Chondrocyte (in vitro differentiated cells): ENCODE results near the gene KCTD2. TPM values are rescaled to one million over a fixed set of nuclear protein-coding genes. Genes with fewer than 3 reads are reported as not detected.

Source experiments
- DNase-seq: peaks from one replicate; pipeline ENCODE4 v3.0.0; 2021; ENCODE audit warnings: mixed read lengths, low spot score
- H3K27ac Mint-ChIP-seq: one replicate; pipeline ENCODE4 v1.8.0; 2021; ENCODE audit warnings: mild to moderate bottlenecking, moderate library complexity, mixed read lengths; ENCODE audit not compliant: unreplicated experiment
- H3K27me3 Mint-ChIP-seq: 2 replicates; pipeline ENCODE4 v1.8.0; 2021; ENCODE audit warnings: low read depth, mixed read lengths
- H3K36me3 Mint-ChIP-seq: 2 replicates; pipeline ENCODE4 v1.8.0; 2021; ENCODE audit warnings: low read depth, mixed read lengths
- H3K4me1 Mint-ChIP-seq: 2 replicates; pipeline ENCODE4 v1.8.0; 2021; ENCODE audit warnings: low read depth, mild to moderate bottlenecking, mixed read lengths
- H3K4me3 Mint-ChIP-seq: one replicate; pipeline ENCODE4 v1.8.0; 2021; ENCODE audit warnings: mild to moderate bottlenecking, moderate library complexity, mixed read lengths; ENCODE audit not compliant: unreplicated experiment
- H3K9me3 Mint-ChIP-seq: 2 replicates; pipeline ENCODE4 v1.8.0; 2021; ENCODE audit warnings: low read depth, mixed read lengths
- total RNA-seq: library from RNA; stranded (reverse); gene quantifications from 3 replicates; pipeline ENCODE4 v1.2.1, GENCODE V29; 2021
- TF ChIP-seq, protein P1 (sequence below): fragments of 200-600 bp; sonication (generic); IDR thresholded peaks from 2 replicates; pipeline ENCODE4 v1.5.0; 2021; ENCODE audit warnings: antibody characterized with exemption, mild to moderate bottlenecking, moderate library complexity

The KCTD2 gene
- total RNA-seq, 1 donor from 2014 or later, result 17.1 TPM

DNA sequence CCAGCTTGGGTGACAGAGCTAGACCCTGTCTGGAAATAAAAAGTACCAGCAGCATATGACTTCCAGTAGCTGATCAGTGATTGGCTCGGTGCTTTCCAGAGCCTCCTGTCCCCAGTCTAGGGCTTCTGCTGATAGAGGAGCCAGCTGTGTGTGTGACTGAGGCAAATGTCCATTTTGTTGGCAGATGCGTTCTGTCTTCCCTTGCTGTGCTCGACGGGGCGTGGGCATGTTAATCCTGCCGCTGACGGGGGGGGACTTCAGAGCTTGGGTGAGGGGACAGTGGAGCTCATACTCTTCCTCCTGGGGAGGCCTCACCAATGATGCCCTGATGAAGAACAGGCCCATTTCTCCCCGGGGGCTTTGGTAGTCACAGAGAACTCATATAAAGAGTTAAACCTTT lies 14.6 kb downstream of the KCTD2 start:
- Mint-ChIP-seq H3K36me3 (peaks cover 19% of the 10 kb centered on the region), H3K4me3 (no peak overlapping the region), H3K9me3 (no peaks in the 10 kb centered on the region), H3K4me1 (peaks cover 11% of the 10 kb centered on the region), H3K27ac (no peak overlapping the region), H3K27me3 (no peaks in the 10 kb centered on the region)
- TF ChIP-seq, protein P1, sequence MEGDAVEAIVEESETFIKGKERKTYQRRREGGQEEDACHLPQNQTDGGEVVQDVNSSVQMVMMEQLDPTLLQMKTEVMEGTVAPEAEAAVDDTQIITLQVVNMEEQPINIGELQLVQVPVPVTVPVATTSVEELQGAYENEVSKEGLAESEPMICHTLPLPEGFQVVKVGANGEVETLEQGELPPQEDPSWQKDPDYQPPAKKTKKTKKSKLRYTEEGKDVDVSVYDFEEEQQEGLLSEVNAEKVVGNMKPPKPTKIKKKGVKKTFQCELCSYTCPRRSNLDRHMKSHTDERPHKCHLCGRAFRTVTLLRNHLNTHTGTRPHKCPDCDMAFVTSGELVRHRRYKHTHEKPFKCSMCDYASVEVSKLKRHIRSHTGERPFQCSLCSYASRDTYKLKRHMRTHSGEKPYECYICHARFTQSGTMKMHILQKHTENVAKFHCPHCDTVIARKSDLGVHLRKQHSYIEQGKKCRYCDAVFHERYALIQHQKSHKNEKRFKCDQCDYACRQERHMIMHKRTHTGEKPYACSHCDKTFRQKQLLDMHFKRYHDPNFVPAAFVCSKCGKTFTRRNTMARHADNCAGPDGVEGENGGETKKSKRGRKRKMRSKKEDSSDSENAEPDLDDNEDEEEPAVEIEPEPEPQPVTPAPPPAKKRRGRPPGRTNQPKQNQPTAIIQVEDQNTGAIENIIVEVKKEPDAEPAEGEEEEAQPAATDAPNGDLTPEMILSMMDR, result no peak
- DNase-seq, result no peak

DNA sequence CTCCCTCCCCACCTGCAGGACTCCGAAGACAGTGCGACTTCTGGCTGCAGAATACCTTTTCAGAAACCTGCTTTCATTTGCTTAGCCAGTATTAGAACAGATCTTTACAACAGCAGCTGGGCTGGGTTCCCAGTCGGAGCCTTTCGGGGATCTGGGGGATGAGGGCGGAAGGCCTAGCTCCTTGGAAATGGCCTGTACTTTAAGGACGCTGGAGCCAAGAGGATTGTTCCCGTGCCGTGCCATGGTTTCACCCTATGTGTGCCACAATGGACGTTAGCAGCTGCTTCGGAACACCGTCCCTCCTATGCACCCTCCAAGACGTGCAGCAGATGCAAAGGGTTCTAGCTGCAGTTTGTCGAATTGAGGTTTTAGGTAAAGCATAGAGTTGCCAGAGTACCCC lies 16.2 kb downstream of the KCTD2 start:
- no peaks in the 10 kb centered on the region for H3K9me3 Mint-ChIP-seq
- H3K36me3 Mint-ChIP-seq, result peaks cover 19% of the 10 kb centered on the region

DNA sequence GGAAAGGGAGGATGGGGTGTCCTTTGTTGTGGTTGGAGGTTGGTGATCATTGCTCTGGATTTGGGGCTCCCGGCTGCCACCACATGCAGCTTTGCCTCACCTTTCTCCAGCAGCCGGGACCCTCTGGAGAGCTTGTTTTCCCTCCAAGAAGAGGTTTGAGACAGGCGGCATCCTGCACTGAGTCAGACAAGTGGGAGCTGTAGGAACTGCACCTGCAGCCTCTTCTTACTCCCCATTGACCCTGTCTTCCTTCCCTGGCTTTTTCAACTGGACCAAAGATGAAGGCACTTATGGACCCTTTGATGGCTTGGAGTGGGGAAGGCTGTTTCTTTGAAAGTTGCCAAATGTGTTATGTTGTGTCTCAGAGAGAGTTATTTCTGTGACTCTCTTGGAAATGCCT lies 16.6 kb downstream of the KCTD2 start:
- Mint-ChIP-seq H3K4me3 (no peak overlapping the region), H3K27me3 (no peaks in the 10 kb centered on the region), H3K36me3 (peaks cover 19% of the 10 kb centered on the region), H3K27ac (no peak overlapping the region), H3K4me1 (peaks cover 14% of the 10 kb centered on the region), H3K9me3 (no peaks in the 10 kb centered on the region)
- no peak for DNase-seq
- TF ChIP-seq, protein P1, result no peak

More for the DNA sequence above, 16.2 kb downstream of the KCTD2 start:
- no peak for DNase-seq
- Mint-ChIP-seq H3K27ac (no peak overlapping the region), H3K4me1 (peaks cover 14% of the 10 kb centered on the region), H3K27me3 (no peaks in the 10 kb centered on the region), H3K4me3 (no peak overlapping the region)
- TF ChIP-seq, protein P1, result no peak

DNA sequence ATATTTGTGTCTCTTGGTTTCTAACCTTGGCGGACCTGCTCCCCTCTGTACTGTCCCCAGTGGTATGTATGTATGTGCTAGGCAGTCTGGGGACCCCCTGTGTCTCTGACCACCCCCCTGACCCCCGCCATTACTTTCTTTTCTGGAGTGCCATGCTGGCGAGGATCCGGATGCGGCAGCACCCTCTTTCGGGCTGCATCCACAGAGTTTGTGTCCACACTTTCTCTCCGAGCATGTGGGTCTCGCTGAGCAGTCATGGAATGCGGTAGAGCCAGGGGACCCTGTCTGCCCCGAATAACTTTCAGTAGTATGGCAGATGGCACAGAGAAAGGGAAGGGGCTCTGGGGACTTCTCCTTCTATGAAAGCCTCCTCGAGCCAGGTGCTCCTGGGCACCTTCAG lies 17.0 kb downstream of the KCTD2 start:
- TF ChIP-seq, protein P1, result no peak
- peaks cover 14% of the 10 kb centered on the region for H3K4me1 Mint-ChIP-seq
- H3K36me3 Mint-ChIP-seq, result peaks cover 19% of the 10 kb centered on the region
- H3K27me3 Mint-ChIP-seq, result no peaks in the 10 kb centered on the region
- H3K27ac Mint-ChIP-seq, result no peak overlapping the region
- DNase-seq, result peak; percentile 61
- no peaks in the 10 kb centered on the region for H3K9me3 Mint-ChIP-seq
- H3K4me3 Mint-ChIP-seq, result no peak overlapping the region

DNA sequence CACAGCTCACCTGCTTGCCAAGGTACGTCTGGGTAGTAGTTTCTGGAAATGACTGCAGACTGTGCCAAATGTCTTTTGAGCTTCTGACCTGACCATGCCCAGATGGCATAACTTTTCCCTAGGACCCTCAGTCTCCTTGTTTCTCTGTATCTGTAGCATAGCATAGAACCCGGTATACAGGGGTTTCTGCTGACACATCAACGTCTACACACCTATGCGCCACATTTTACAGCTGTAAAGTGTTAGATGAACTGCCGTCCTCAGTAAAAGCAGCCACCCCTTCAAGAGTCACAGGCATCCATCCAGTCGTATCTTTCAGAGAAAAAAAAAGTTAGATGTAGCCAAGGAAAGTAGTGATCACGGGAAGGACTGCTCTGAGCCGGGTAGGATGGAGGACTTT lies 17.4 kb downstream of the KCTD2 start:
- no peaks in the 10 kb centered on the region for H3K9me3 Mint-ChIP-seq

More for the DNA sequence above, 17.4 kb downstream of the KCTD2 start:
- Mint-ChIP-seq H3K27ac (no peak overlapping the region), H3K4me3 (no peak overlapping the region), H3K36me3 (peaks cover 19% of the 10 kb centered on the region), H3K27me3 (no peaks in the 10 kb centered on the region), H3K4me1 (peaks cover 12% of the 10 kb centered on the region)
- no peak for DNase-seq
- TF ChIP-seq, protein P1, result no peak
